CD14-positive monocyte (primary cell): ENCODE data around the gene QSOX2. TPM values are rescaled to one million over a fixed set of nuclear protein-coding genes. Genes with fewer than 3 reads are reported as not detected.

Experiments
- DNase-seq, 3 donors: peaks; one replicate each; pipeline ENCODE4 v3.0.0-alpha.2; 2011 to 2022
- H2AFZ ChIP-seq: 2 replicates; pipeline ENCODE4 v1.6.0; 2012; ENCODE audit warnings: mild to moderate bottlenecking, low read depth, low read length, inconsistent platforms; ENCODE audit not compliant: insufficient read depth, poor library complexity, severe bottlenecking
- H3K27ac ChIP-seq, 2 donors: 1 replicate in 1 of 2; 2 replicates in 1 of 2; pipeline ENCODE4 v1.5.1; 2012 to 2013; ENCODE audit warnings: low read length in 2 of 2, control low read depth in 1 of 2, inconsistent platforms in 1 of 2, low read depth in 1 of 2, mild to moderate bottlenecking in 1 of 2
- H3K27me3 ChIP-seq, 2 donors: one replicate each; pipeline versions ENCODE4 v1.6.0 to v1.6.1; 2011 to 2013; ENCODE audit warnings: low read length in 2 of 2; ENCODE audit not compliant: control insufficient read depth in 2 of 2, insufficient read depth in 2 of 2
- H3K36me3 ChIP-seq, 2 donors: replicated peaks in 1 of 2; 1 replicate in 1 of 2; 2 replicates in 1 of 2; pipeline versions ENCODE4 v1.5.1 to v1.6.1; 2012 to 2013; ENCODE audit warnings: low read length in 2 of 2, control low read depth in 1 of 2, inconsistent platforms in 1 of 2, mild to moderate bottlenecking in 1 of 2; ENCODE audit not compliant: insufficient read depth in 2 of 2, control insufficient read depth in 1 of 2
- H3K4me1 ChIP-seq, 2 donors: 1 replicate in 1 of 2; 2 replicates in 1 of 2; pipeline versions ENCODE4 v1.5.1 to v1.6.1; 2012 to 2013; ENCODE audit warnings: low read length in 2 of 2, control low read depth in 1 of 2, inconsistent platforms in 1 of 2, mild to moderate bottlenecking in 1 of 2, moderate library complexity in 1 of 2; ENCODE audit not compliant: insufficient read depth in 2 of 2, control insufficient read depth in 1 of 2
- H3K4me2 ChIP-seq: replicated peaks from 2 replicates; pipeline ENCODE3; 2012; ENCODE audit warnings: low read length, moderate library complexity, mild to moderate bottlenecking; ENCODE audit not compliant: poor library complexity, severe bottlenecking; ENCODE audit errors: extremely low read depth
- H3K4me3 ChIP-seq, 3 experiments: fragments of 200-600 bp in 1 of 3; sonication (generic) in 1 of 3; replicated peaks in 1 of 3; 1 replicate in 2 of 3; 2 replicates in 1 of 3; pipeline ENCODE4 v1.5.1; 2011 to 2013; ENCODE audit warnings: low read length in 3 of 3, mild to moderate bottlenecking in 3 of 3, control low read depth in 2 of 3, low read depth in 2 of 3, inconsistent platforms in 1 of 3, moderate library complexity in 1 of 3
- H3K79me2 ChIP-seq: 2 replicates; pipeline ENCODE4 v1.6.0; 2012; ENCODE audit warnings: mild to moderate bottlenecking, control low read depth, inconsistent platforms, low read length, moderate library complexity; ENCODE audit not compliant: insufficient read depth
- H3K9ac ChIP-seq: 2 replicates; pipeline ENCODE4 v1.6.0; 2017; ENCODE audit warnings: low read length, mild to moderate bottlenecking; ENCODE audit not compliant: insufficient read depth, poor library complexity, severe bottlenecking
- H3K9me3 ChIP-seq, 2 donors: replicated peaks in 1 of 2; 1 replicate in 1 of 2; 2 replicates in 1 of 2; pipeline versions ENCODE4 v1.5.1 to v1.6.1; 2012 to 2013; ENCODE audit warnings: low read length in 2 of 2, control low read depth in 1 of 2; ENCODE audit not compliant: control insufficient read depth in 1 of 2, insufficient read depth in 1 of 2
- H4K20me1 ChIP-seq: 2 replicates; pipeline ENCODE4 v1.6.0; 2012; ENCODE audit warnings: mild to moderate bottlenecking, low read length, control low read depth, moderate library complexity; ENCODE audit not compliant: insufficient read depth
- H3K27ac Mint-ChIP-seq, 7 donors: one replicate each; pipeline ENCODE4 v1.8.0; 2020; ENCODE audit warnings: mild to moderate bottlenecking in 7 of 7, mixed read lengths in 7 of 7, moderate library complexity in 6 of 7, inconsistent platforms in 2 of 7
- H3K27me3 Mint-ChIP-seq, 3 donors: one replicate each; pipeline ENCODE4 v1.8.0; 2021 to 2022; ENCODE audit warnings: low read depth in 3 of 3, mild to moderate bottlenecking in 3 of 3, mixed read lengths in 3 of 3, moderate library complexity in 3 of 3, inconsistent platforms in 1 of 3
- H3K36me3 Mint-ChIP-seq, 2 donors: one replicate each; pipeline ENCODE4 v1.8.0; 2020; ENCODE audit warnings: mixed read lengths in 2 of 2, inconsistent platforms in 1 of 2, mild to moderate bottlenecking in 1 of 2
- H3K4me1 Mint-ChIP-seq: one replicate; pipeline ENCODE4 v1.8.0; 2020; ENCODE audit warnings: mild to moderate bottlenecking, mixed read lengths
- H3K4me3 Mint-ChIP-seq, 2 donors: one replicate each; pipeline ENCODE4 v1.8.0; 2020; ENCODE audit warnings: mild to moderate bottlenecking in 2 of 2, mixed read lengths in 2 of 2, moderate library complexity in 1 of 2
- H3K9me3 Mint-ChIP-seq, 7 donors: one replicate each; pipeline ENCODE4 v1.8.0; 2020 to 2022; ENCODE audit warnings: mixed read lengths in 7 of 7, mild to moderate bottlenecking in 6 of 7, moderate library complexity in 6 of 7, inconsistent platforms in 2 of 7
- CTCF ChIP-seq: fragments of 200-600 bp; IDR thresholded peaks from one replicate; pipeline ENCODE4 v1.8.0; 2022; ENCODE audit warnings: antibody characterized with exemption, mild to moderate bottlenecking
- WGBS: methylation state at CpG from one replicate; pipeline ENCODE4 v1.1.5; 2013; ENCODE audit warnings: missing lambda C conversion rate; ENCODE audit not compliant: insufficient coverage; 5-methylcytosine and 5-hydroxymethylcytosine counted together
- intact Hi-C, 2 donors: fragments of 100-400 bp; cut with micrococcal nuclease; formaldehyde crosslinking; loops; one replicate each; pipeline versions ENCODE4 v1.15.0 to v1.15.1; 2023
- polyA plus RNA-seq, 3 donors: library from polyadenylated mRNA; depleted of rRNA in 1 of 3; unstranded in 2 of 3; stranded (reverse) in 1 of 3; fragments of 300-500 nt in 2 of 3; fragments of >200 nt in 1 of 3; fragmentation: Illumina TruSeq in 2 of 3; gene quantifications; 1 replicate in 2 of 3; 2 replicates in 1 of 3; pipeline ENCODE4 v1.2.3, GENCODE V29; 2012 to 2021

QSOX2 gene
- polyA plus RNA-seq, 3 donors = 0.03 to 8.4 (median 0.17) TPM

- no peak for TF ChIP-seq CTCF
- Mint-ChIP-seq H3K4me3 (no peak overlapping the region), H3K36me3 (no peaks in the 10 kb centered on the region), H3K9me3 (peaks cover 0 to 1% (median 0%) of the 10 kb centered on the region in 7 donors), H3K27me3 (peaks cover 0 to 5% (median 4%) of the 10 kb centered on the region in 3 donors), H3K4me1 (no peaks in the 10 kb centered on the region), H3K27ac (no peak overlapping the region)
- Histone ChIP-seq H3K9me3 (peaks cover 0 to 6% of the 10 kb centered on the region in 2 donors), H3K4me3 (no peak overlapping the region), H3K79me2 (no peaks in the 10 kb centered on the region), H3K4me1 (no peaks in the 10 kb centered on the region), H3K4me2 (no peak overlapping the region), H2AFZ (no peak overlapping the region), H3K27ac (no peak overlapping the region), H3K36me3 (no peaks in the 10 kb centered on the region), H3K9ac (no peak overlapping the region), H4K20me1 (no peaks in the 10 kb centered on the region), H3K27me3 (no peaks in the 10 kb centered on the region)
- intact Hi-C loops = loop anchor here in 1 of 2 donors (10.0 kb wide), 1 partner anchor 685 kb away; no protein-coding TSS in a partner anchor
- whole genome bisulfite sequencing = 88% methylated on average over 25 of the region's 30 CpGs
- DNase-seq = no peak
Observed at GRCh38 chr9:136289651-136290507, 44.3 kb upstream of the QSOX2 start.

- no peak overlapping the region for H3K27ac Mint-ChIP-seq
Observed at GRCh38 chr9:136287960-136288753, 42.5 kb upstream of the QSOX2 start.

More at GRCh38 chr9:136287960-136288753, 42.5 kb upstream of the QSOX2 start:
- Histone ChIP-seq H3K36me3 (no peaks in the 10 kb centered on the region), H3K27ac (no peak overlapping the region), H4K20me1 (no peaks in the 10 kb centered on the region), H3K4me2 (no peak overlapping the region), H3K4me3 (no peak overlapping the region), H3K9me3 (no peaks in the 10 kb centered on the region), H2AFZ (no peak overlapping the region), H3K9ac (no peak overlapping the region), H3K27me3 (no peaks in the 10 kb centered on the region), H3K79me2 (no peaks in the 10 kb centered on the region), H3K4me1 (no peaks in the 10 kb centered on the region)
- H3K9me3 Mint-ChIP-seq = peaks cover 0 to 2% (median 0%) of the 10 kb centered on the region in 7 donors
- peaks cover 5 to 7% (median 6%) of the 10 kb centered on the region in 3 donors for H3K27me3 Mint-ChIP-seq
- intact Hi-C loops = loop anchor here in 1 of 2 donors (10.0 kb wide), 1 partner anchor 683 kb away; no protein-coding TSS in a partner anchor
- H3K4me3 Mint-ChIP-seq = no peak overlapping the region
- H3K4me1 Mint-ChIP-seq = no peaks in the 10 kb centered on the region
- no peaks in the 10 kb centered on the region for H3K36me3 Mint-ChIP-seq
- DNase-seq = no peak
- 94% methylated on average over 16 of the region's 21 CpGs for WGBS
- no peak for TF ChIP-seq CTCF
